AG09319 (cell line): ENCODE data around the gene SLIT1.
A peak's percentile ranks its signal among the peaks of the same experiment; 100 is the strongest.

Experiments
- DNase-seq: peaks from one replicate; pipeline ENCODE4 v3.0.0-alpha.2; 2010; ENCODE audit warnings: low read depth; ENCODE audit errors: extremely low read depth
- TF ChIP-seq, protein P1 (sequence below): IDR thresholded peaks from 2 replicates; pipeline ENCODE4 v1.5.1; 2011; ENCODE audit warnings: low read depth, mild to moderate bottlenecking, inconsistent platforms, low read length, moderate library complexity

Gene SLIT1

DNA sequence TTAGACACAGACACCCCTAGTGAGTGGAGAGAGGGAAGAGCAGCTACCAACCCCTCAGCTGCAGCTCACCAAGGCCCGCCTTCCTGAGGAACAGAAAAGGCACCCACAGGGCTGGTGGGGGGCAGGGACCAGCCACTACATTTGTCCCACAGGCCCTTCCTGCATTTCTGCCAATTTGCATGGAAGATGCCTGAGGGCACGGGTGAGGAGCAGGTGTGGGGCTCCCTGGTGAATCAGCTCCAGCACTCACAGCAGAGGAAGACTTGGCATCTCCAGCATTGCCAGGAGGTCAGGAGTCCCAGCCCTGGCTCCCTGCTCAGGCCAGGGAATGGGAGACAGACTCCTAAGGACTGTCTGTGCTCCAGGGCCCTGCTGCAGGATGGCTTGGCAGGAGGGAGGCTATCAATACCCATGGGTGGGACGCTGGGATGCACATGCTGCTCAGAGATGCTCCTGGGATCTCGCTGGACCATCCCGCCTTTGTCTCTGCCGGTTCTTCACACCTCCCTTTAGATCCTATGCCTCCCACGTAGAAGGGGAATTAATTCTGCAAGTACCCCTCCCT, 109.7 kb downstream of the SLIT1 start:
- TF ChIP-seq, protein P1, sequence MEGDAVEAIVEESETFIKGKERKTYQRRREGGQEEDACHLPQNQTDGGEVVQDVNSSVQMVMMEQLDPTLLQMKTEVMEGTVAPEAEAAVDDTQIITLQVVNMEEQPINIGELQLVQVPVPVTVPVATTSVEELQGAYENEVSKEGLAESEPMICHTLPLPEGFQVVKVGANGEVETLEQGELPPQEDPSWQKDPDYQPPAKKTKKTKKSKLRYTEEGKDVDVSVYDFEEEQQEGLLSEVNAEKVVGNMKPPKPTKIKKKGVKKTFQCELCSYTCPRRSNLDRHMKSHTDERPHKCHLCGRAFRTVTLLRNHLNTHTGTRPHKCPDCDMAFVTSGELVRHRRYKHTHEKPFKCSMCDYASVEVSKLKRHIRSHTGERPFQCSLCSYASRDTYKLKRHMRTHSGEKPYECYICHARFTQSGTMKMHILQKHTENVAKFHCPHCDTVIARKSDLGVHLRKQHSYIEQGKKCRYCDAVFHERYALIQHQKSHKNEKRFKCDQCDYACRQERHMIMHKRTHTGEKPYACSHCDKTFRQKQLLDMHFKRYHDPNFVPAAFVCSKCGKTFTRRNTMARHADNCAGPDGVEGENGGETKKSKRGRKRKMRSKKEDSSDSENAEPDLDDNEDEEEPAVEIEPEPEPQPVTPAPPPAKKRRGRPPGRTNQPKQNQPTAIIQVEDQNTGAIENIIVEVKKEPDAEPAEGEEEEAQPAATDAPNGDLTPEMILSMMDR: no peak
- no peak for DNase-seq

DNA sequence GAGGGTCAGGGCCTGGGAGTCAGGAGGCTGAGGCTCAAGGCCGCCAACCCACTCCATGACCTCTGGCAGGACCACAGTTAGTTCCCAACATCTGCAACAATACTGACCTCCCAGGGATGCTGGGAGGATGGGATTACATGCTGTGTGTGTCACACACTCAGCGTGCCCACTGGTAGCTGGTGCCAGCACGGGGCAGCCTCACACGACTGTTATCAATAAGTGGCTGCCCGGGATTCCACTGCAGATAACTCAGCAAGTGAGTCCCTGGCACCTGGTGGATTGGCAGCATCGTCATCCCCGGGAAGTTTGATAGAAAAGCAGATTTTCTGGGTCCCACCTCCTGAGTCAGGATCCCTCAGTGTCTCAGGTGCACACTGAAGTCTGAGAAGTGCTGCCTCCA, 110.3 kb downstream of the SLIT1 start:
- TF ChIP-seq, protein P1: no peak
- DNase-seq: no peak

DNA sequence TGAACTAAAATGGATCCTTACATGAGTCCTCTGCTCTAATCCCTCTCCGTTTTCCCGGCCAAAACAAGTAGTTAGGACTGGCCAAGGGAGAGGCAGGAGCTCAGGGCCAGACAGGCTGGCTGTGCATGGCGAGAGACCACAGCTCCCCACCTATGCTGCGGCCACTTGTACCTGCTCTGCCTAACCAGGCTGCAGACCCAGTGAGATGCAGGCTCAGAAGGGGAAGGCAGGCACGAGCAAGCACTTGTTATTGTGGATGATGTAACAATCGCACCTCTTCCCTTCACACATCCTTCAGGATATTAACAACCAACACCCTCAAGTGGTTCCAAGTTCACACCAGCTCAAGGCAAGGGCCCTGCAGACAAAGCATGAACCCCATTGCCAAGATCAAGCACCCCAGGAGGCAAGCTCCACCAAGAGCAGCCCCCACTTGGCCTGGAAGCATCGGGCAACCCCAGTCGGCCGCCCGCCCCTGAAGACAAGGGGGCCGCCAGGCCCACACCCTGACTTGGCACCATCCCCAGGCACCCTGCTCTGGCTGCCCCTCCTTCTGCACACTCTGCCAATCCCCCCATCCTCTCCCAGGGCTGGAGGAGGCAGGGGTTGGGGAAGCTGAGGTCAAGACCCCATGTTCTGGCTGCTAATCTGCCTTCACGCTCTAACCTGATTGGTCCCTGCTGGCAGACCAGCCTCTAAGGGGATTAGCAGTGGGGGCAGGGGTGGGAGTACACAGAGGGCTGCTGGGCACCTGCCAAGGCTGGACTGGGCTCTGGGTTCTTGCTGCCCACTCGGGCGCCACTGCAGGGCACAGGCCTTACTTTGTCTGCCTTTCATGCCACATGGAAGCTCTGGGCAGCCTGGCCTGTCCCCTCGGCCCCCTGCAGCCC, 111.3 kb downstream of the SLIT1 start:
- TF ChIP-seq, protein P1: no peak
- no peak for DNase-seq

DNA sequence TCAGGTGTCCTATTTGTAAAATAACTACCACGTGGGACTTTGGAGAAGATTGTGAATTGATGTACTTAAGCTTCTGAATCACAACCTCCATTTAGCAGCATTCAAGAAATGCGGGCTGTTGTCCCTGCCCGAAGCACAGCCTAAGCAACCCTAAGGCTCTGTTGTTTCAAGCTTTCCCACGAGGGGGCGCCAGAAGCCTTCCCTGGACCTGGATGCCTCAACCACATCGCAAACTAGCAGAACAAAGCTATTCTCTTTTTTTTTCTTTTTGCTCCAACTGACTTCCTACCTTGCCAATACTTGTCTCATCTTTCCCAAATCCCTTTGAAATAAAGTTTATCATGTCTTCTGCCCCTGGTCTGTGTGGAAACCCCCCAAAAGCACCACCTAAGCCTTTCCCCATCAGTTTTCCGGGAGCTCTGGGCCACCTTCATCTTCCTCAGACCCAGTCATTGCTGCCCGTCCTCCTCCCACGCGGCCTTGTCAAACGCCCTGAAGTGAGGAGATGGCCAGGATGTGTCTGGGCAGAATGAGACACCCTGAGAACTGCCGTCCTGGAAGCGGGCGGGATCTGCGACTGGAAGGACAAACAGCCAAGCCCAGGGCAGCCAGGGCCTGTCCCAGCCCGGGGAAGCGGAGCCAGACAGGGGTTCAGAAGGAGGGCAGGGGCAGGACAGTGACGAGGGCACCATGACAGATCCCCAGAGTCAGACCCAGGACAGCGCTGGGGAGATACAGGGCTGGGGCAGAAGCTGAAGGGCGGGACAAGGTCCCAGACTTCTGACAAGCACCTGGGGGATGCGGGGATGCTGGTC, 112.7 kb downstream of the SLIT1 start:
- TF ChIP-seq, protein P1: peak; percentile 96
- peak; percentile 50 for DNase-seq

DNA sequence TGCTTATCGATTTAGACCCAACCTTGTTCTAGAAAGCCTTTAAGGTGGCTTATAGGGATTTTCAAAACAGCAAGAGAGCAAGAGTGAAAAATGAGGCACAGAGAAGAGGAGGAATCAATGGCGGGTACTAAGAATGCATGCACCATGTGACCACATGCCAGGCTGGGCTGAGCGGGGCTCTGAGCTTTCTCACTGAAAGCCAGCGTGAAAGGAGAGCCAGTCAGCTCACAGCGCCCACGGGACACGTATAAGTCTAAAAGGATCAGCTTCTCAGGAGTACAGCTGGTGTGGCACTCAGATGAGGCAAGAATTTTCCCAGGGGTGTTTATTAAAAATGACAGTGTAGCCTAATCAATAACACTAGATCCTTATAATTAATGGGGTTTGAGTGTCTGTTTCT, 114.3 kb downstream of the SLIT1 start:
- TF ChIP-seq, protein P1: no peak
- no peak for DNase-seq

DNA sequence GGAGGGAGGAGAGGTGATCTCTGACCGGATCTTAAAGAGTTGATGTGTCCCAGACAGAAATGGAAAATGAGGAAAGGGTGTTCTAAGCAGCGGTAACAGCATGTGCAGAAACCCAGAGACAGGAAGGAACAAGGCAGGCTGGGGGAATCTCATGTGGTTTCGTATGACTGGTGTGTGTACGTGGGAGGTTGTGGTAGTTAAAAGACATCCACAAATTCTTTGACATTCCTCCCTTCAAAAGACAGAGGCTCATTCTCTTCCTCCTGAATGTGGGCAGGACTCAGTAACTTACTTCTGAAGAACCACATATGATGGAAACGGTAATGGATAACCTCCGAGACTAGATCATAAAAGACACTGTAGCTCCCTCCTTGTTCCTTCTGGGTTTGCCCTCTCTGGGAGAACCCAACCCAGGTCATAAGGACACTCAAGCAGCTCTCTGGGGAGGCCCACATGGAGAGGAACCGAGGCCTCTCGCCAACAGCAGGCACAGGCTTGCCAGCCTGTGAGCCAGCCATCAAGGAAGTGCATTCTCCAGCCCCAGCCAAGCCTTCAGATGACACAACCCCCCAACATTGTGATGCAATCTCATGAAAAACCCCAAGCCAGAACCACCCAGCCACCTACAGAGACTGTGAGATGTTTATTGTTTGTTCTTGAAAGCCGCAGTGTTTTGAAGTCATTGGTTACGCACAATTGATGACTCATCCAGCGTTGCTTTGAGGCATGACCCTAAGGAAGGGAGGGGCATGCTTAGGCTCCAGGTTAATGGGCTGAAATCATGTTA, 116.0 kb downstream of the SLIT1 start:
- TF ChIP-seq, protein P1: no peak

More for the DNA sequence above, 116.0 kb downstream of the SLIT1 start:
- DNase-seq: no peak
